Mammary epithelial cell (primary cell): ENCODE measurements around the gene SIX4.

Experiments used
- EZH2 ChIP-seq: IDR thresholded peaks from 2 replicates; pipeline ENCODE4 v1.6.1; 2012; ENCODE audit warnings: low read length, inconsistent platforms, borderline replicate concordance
- TF ChIP-seq, protein P1 (sequence below), 2 donors: IDR thresholded peaks in 1 of 2; conservative IDR thresholded peaks in 1 of 2; 2 replicates each; pipeline ENCODE4 v1.5.1; 2011 to 2012; ENCODE audit warnings: inconsistent platforms in 2 of 2, low read length in 2 of 2, mild to moderate bottlenecking in 2 of 2, control low read depth in 1 of 2, low read depth in 1 of 2; ENCODE audit not compliant: insufficient read depth in 1 of 2; ENCODE audit errors: extremely low read depth in 1 of 2

DNA sequence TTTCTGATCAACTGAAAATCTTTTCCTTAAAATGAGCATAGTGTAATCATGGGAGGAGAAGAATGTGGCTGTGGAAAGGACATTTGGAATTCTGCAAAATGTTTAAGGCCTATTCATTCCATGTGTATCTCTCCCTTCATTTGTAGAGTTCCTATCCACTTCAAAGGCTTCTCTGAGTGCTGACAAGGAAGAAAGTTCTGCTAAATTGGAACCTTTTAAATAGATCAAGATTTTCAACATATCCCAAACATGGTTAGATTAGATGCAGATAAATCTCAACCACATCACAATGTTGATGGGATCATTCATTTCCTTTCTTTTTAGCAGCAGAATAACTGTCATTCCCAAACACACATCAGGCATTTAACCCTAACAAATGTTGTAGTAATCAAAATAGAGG, 46.5 kb downstream of the SIX4 start:
- no peak for TF ChIP-seq EZH2
- TF ChIP-seq, protein P1, sequence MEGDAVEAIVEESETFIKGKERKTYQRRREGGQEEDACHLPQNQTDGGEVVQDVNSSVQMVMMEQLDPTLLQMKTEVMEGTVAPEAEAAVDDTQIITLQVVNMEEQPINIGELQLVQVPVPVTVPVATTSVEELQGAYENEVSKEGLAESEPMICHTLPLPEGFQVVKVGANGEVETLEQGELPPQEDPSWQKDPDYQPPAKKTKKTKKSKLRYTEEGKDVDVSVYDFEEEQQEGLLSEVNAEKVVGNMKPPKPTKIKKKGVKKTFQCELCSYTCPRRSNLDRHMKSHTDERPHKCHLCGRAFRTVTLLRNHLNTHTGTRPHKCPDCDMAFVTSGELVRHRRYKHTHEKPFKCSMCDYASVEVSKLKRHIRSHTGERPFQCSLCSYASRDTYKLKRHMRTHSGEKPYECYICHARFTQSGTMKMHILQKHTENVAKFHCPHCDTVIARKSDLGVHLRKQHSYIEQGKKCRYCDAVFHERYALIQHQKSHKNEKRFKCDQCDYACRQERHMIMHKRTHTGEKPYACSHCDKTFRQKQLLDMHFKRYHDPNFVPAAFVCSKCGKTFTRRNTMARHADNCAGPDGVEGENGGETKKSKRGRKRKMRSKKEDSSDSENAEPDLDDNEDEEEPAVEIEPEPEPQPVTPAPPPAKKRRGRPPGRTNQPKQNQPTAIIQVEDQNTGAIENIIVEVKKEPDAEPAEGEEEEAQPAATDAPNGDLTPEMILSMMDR (conservative IDR thresholded peaks at IDR 0.05 in 1 of 2, IDR thresholded peaks at IDR 0.05 in 1 of 2; ENCODE audit: extremely low read depth in 1 of 2, insufficient read depth in 1 of 2, low read depth in 1 of 2, low read length in 2 of 2): no peak
